HG02884 (cell line): ENCODE measurements around the gene MCCD1.
"Not testable (repeated sequence)": the region's sequence is repeated elsewhere in the genome, so short reads cannot be mapped to it uniquely, and the experiment has no call there.

Experiments
- ATAC-seq: cut with Tn5 transposase; IDR thresholded peaks from one replicate; pipeline ENCODE4 v1.9.1; 2021; ENCODE audit warnings: mild to moderate bottlenecking, moderate library complexity; ENCODE audit not compliant: unreplicated experiment

Gene MCCD1

GRCh38 chr6:31528821-31529328, at the start of gene MCCD1:
Gene MCCD1 (plus strand): TSS chr6:31528962. CDS start chr6:31529015, 53 bp downstream.
- ATAC-seq, result no peak

- ATAC-seq, result no peak
Measured at GRCh38 chr6:31479151-31479932, 49.4 kb upstream of the MCCD1 start.

- no peak for ATAC-seq
Measured at GRCh38 chr6:31479933-31480535, 48.7 kb upstream of the MCCD1 start.

GRCh38 chr6:31480574-31480973, 48.2 kb upstream of the MCCD1 start:
- no peak for ATAC-seq

GRCh38 chr6:31483392-31483791, 45.4 kb upstream of the MCCD1 start:
- ATAC-seq, result no peak

GRCh38 chr6:31485055-31485454, 43.7 kb upstream of the MCCD1 start:
- ATAC-seq, result no peak

GRCh38 chr6:31486065-31486837, 42.5 kb upstream of the MCCD1 start:
- not testable (repeated sequence) for ATAC-seq

- ATAC-seq, result not testable (repeated sequence)
Measured at GRCh38 chr6:31487674-31488073, 41.1 kb upstream of the MCCD1 start.

GRCh38 chr6:31489086-31489485, 39.7 kb upstream of the MCCD1 start:
- no peak for ATAC-seq

- ATAC-seq, result no peak
Measured at GRCh38 chr6:31490115-31490873, 38.5 kb upstream of the MCCD1 start.

GRCh38 chr6:31493550-31493874, 35.2 kb upstream of the MCCD1 start:
- ATAC-seq, result not testable (repeated sequence)

- no peak for ATAC-seq
Measured at GRCh38 chr6:31493875-31494694, 34.7 kb upstream of the MCCD1 start.

- no peak for ATAC-seq
Measured at GRCh38 chr6:31495580-31495979, 33.2 kb upstream of the MCCD1 start.

GRCh38 chr6:31496826-31497225, 31.9 kb upstream of the MCCD1 start:
- not testable (repeated sequence) for ATAC-seq

GRCh38 chr6:31497531-31498476, 31.0 kb upstream of the MCCD1 start, which contains the start of gene MICB:
Gene MICB (plus strand): TSS chr6:31498145. CDS start chr6:31498194, 49 bp downstream.
- no peak for ATAC-seq

GRCh38 chr6:31498748-31499147, 30.0 kb upstream of the MCCD1 start:
- no peak for ATAC-seq

- not testable (repeated sequence) for ATAC-seq
Measured at GRCh38 chr6:31499648-31500047, 29.1 kb upstream of the MCCD1 start.

- no peak for ATAC-seq
Measured at GRCh38 chr6:31502586-31502985, 26.2 kb upstream of the MCCD1 start.

GRCh38 chr6:31509036-31509435, 19.7 kb upstream of the MCCD1 start:
- not testable (repeated sequence) for ATAC-seq
